NK-92 treated with Interleukin-12 subunit alpha and Interleukin-12 subunit beta, amount 100 ng/mL, for 24 hours (cell line): ENCODE results near the gene ZNF396.

Source experiments
- DNase-seq: peaks from one replicate; lab custom pipeline; 2025; lab: John Stamatoyannopoulos, UW

The ZNF396 gene

DNA sequence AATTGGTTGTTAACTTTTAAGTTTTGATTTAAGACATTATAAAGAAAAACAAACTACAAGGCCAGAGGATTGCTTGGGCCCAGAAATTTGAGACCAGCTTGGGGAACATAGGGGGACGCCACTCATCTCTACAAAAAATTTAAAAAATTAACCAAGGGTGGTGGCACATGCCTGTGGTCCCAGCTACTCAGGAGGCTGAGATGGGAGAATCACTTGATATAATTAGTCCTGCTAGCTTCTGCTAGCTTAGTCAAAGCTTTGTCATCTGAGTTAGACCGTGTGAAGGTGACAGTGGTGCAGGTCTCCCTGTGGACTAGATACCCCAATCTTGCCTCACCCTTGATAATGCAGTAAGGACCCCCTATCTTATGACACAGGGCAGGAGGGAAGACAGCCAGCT, 6.0 kb upstream of the ZNF396 start:
- no peak for DNase-seq

DNA sequence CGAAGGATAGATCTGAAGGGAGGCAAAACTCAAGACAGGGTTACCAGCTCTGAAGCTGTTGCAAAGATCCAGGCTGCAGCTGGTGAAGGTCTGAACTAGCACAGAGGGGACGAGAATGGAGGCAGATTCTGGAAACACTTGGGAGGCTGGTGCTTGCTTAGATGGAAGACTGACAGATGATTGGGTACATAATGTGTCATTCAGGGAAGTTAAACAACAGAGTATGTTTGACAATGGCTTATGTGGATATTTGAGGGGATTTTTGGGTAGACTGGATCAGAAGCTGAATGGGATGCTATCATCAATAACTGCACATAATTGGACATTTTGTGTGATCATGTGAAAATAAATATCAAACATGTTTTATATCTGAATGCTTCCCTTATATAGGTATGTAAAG, 2.3 kb upstream of the ZNF396 start:
- DNase-seq, result no peak

DNA sequence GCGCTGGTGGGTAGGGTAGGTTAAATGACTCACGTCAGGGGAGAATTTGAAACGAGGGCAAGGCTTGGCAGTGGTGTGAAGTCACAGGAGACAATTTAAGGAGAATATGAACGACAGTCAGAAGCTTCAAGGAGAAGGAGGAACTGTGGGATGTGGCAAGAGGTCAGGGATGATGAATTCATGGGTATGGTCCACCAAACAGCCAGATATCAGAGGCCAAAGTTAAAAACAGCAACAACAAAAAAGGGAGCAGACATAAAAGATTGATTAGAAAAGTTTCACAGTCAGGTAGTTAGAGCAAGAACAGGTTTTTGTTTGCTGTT, 1.4 kb upstream of the ZNF396 start:
- no peak for DNase-seq

DNA sequence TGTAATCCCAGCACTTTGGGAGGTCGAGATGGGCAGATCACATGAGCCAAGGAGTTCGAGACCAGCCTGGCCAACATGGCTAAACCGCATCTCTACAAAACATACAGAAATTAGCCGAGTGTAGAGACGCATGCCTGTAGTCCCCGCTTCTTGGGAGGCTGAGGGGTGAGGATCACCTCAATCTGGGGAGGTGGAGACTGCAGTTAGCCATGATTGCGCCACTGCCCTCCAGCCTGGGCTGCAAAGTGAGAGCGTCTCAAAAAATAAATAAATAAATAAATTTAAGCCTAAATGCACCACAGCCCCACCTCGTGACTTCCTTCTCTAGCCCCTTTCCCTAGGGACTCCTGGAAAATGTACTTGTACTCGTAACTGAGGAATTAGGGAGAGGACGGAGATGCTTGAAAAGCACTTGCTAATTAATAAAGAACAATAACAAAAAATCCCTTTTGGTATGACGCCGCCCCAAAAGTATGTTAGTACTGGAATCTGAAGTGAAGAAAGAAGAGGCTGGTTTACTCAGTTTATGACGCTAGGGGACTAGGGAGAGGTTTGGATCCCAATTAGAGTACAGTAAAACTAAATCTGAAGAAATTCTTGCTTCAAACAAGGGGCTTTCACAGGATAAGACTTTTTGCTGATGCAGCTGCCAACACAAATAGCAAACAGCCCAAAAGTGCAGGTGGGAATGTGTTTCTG, 887 bp upstream of the ZNF396 start:
- DNase-seq, result no peak

GRCh38 chr18:35376393-35376741, 770 bp downstream of the ZNF396 start:
- DNase-seq, result no peak

- DNase-seq, result no peak
Observed at GRCh38 chr18:35374708-35375107, 2.4 kb downstream of the ZNF396 start.

DNA sequence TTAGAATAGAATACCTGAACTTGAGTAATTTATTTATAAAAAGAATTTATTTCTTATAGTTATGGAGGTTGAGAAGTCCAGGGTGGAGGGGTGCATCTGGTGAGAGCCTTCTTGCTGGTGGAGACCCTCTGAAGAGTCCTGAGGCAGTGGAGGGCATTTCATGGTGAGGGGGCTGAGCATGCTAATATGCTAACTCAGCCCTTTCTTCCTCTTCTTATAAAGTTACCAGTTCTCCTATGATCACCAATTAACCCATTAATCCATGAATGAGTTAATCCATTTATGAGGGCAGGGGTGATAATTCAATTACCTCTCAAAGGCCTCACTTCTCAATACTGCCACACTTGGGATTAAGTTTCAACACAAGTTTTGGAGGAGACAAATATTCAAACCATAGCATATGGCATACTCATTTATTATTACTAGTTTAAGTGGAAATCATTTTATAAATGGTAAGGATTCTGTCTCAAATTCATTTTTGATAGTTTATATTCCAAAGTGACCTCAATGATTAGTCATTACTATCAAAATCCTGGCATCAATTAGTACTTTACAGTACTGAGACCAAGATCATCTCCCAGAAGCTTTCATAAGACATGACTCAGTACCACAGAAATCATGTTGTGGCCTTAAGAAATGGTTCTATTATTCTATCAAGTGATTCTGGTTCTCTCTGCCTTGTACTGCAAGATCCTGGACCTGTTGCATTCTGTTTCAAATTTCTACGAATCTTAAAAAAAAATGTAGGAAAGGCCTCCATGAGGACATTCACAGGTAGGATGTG, 5.5 kb downstream of the ZNF396 start:
- no peak for DNase-seq

DNA sequence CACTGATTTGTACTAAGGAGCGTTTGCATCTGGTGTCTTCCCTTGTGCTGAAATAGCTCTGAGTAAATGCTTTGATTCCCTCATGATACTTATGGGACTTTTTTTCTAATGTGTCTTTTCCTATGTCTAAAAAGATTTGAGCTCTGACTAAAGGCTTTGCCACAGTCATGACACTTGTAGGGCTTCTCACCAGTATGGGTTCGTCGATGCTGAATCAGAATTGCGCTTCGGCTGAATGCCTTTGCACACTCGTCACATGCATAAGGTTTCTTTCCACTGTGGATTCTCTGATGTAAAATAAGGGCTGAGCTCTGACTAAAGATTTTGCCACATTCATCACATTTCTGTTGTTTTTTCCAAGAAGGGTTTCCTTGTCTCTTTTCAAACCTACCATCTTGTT, 8.0 kb downstream of the ZNF396 start:
- no peak for DNase-seq

DNA sequence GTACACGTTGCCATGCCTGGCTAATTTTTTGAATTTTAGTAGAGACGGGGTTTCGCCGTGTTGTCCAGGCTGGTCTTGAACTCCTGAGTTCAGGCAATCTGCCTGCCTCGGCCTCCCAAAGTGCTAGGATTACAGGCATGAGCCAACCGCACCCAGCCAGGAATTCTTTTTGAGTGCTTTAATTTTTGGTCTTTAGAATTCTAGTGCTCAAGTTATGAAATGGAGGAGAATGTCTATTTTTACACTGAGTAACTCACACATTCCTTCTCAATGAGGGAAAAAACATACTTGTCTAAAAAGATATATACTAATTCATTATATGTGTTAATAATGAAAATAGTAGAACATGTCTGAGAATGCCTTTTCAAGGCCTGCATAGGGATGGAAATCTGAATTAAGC, 8.5 kb downstream of the ZNF396 start:
- DNase-seq, result no peak

GRCh38 chr18:35362531-35362930, 14.6 kb downstream of the ZNF396 start:
- no peak for DNase-seq

GRCh38 chr18:35361570-35362321, 15.4 kb downstream of the ZNF396 start:
- no peak for DNase-seq

DNA sequence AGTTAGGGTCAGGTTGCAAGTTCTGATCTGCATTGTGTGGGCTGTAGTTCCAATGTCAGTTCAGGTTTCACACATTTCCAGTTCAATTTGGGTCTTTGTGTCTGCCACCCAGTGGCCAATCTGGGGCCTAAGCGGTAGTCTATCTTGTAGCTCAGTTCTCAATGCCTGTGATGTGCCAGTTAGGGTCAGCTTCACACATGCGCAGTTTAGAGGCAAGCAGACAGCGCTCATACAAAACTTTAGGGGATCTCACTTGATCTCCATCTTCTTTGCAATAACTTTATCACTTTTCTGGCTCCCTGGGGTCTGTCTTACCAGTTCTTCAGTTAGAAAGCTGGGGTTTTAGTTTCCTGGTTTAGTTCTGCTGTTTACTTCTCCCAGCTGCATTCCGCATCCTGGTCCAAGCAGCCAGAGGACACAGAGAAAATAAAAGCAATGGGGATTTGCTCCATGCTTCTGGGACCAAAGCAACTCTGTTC, 22.0 kb downstream of the ZNF396 start:
- no peak for DNase-seq

- no peak for DNase-seq
Observed at GRCh38 chr18:35352778-35353177, 24.4 kb downstream of the ZNF396 start.

- DNase-seq, result no peak
Observed at GRCh38 chr18:35352283-35352682, 24.9 kb downstream of the ZNF396 start.

GRCh38 chr18:35348001-35348400, 29.1 kb downstream of the ZNF396 start:
- no peak for DNase-seq

DNA sequence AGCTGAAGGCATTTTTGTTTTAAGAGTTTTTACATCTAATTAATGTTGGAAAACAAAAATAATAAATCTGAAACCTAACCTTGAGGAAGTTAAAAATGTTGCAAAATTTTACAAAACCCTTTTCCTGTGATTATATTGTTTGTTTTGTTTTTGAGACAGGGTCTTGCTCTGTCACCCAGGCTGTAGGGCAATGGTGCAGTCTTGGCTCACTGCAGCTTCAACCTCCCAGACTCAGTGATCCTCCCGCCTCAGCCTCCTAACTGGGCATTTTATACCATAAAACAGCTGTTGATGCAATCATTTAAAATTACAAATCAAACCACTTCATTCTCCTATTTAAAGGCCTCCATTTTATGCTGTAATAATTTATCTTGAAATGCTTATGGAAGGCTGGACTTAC, 31.2 kb downstream of the ZNF396 start:
- no peak for DNase-seq

DNA sequence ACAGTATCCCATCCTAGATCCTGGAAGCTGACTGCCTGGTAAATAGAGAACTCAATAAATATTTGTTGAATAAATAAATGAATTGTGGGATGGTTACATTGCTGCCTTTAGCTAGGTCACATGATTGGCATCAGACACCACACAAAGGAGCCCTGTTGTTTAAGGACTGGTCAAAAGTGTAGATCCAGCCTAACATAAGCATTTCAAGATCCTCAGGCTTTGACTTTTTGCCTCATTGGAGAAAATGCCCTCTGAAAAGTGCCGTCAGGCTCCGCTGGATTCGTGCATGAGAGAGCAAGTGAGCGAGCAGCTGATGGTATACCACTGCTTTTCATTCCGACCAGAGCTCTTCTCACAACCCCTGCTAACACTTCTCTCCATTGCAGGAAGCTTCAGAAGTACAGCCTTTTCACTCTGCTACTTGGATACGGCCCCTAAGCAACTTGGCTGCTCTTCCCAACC, 31.6 kb downstream of the ZNF396 start:
- DNase-seq, result no peak

DNA sequence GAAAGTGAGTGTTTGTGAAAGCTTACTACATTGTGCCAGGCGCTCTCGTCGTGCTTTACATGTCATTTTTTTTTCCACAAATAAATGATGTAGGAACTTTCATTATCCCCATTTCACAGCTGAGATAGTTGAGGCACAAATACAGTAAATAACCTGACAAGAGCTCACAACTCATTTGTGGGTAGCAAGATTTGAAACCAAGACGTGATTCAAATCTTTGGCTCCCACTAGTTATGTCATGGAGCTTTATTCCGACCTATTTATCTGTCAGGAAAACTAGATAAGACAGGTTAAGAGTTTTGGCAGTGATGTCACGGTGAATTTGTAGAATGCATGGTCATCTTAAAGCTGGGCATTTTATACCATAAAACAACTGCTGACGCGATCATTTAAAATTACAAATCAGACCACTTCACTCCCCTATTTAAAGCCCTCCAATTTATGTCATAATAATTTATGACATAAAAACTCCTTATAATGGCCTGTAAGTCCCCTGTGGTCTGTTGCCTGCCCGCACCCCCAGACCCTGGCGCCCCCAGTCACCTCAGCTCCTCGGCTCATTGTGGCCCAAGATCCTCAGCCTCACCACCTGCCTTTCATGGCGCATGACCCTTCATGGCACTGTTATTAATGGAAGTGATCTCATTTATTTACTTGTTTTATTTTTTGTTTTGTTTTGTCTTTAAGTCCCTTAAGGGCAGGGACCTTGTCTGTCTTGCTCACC, 32.2 kb downstream of the ZNF396 start:
- DNase-seq, result no peak

DNA sequence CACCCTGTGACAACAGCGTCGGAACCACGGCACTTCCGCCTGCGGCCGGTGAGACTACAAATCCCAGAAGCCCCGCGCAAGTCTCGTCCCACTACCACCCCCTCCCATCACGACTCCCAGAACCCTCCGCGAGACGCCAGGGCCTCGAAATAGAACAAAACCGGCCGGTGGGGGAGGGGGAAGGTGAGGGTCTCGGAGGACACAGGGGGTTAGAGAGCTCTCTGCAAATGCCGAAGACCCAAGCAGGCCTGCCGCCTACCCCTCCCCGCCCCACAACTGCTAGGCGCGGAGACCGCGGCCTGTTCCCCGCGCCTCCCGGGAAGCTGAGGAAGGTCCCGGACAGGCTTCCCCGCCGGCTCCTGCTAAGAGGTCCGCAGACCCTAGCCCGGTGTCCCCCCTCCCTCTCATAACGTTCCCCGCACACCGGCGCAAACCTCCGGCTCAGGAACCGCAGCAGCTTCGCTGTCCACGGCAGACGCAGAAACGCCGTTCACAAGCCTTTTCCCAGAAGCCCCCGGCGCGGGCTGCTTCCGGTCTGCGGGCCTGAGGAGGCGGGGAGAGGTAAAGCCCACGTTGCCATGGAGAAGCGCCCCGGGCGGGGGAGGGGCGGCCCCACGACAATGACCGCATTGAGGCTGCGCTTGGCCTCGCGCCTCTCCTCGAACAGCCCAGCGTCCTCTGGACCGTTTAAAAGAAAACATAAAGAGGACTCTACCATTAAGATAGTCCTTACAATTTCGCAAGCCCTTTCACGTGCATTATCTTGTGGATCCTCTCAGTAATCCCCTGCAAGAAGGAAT, 33.0 kb downstream of the ZNF396 start, which contains the start of gene ZNF24:
Gene ZNF24, minus strand, starts transcription at position 485 of the 800 bp plus-strand sequence. CDS start 3,770 bp downstream, outside the sequence.
- DNase-seq, result peak; percentile 87

GRCh38 chr18:35343488-35343935, 33.6 kb downstream of the ZNF396 start:
- DNase-seq, result no peak

DNA sequence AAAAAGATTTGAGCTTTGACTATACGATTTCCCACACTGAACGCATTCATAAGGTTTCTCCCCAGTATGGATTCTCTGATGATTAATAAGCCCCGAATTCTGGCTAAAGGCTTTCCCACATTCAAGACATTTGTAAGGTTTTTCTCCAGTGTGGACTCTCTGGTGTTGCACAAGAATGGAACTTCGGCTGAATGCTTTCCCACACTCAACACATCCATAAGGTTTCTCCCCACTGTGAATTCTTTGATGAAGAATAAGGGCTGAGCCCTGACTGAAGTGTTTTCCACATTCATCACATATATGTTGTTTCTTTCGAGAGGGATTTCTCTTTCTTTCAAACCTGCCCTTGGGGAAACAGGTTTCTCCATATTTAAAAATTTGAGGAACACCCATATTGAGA, 39.9 kb downstream of the ZNF396 start:
- DNase-seq, result no peak
